Measurements from ENCODE around the gene PRKCE. TPM values are rescaled to one million over a fixed set of nuclear protein-coding genes. Genes with fewer than 3 reads are reported as not detected.

PRKCE gene
- total RNA-seq, 3 donors from 2014 or later (not counting 1 experiment from before 2014, with no cell fraction given): 35.2 to 42.1 (median 38.6) TPM

DNA sequence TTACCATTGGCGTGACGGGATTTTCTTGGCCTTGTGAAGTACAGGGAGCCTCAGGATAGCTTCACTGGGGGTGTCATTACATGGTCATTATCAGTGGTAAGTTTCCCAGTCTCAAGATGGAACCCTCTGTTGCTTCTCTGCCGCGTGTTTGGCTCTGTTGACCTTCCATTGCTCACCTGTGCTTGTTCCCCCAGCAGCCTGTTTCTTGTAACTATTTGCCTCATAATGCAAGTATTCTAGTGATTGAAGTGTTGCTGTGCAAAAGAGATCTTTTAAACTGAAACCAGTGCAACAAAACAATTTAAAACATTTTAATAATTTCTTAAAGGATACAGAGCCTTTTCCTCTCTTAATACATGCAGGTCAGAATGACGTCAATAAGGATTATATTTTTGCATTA is 24.6 kb downstream of the PRKCE start:
- H3K4me3 Mint-ChIP-seq: no peak overlapping the region
- no peak for ATAC-seq
- no peaks in the 10 kb centered on the region for H3K9me3 Mint-ChIP-seq
- Histone ChIP-seq H3K36me3 (ENCODE audit: control insufficient read depth, insufficient read depth, low read length) (no peaks in the 10 kb centered on the region), H3K4me3 (ENCODE audit: low read length) (no peak overlapping the region), H3K9me3 (ENCODE audit: control insufficient read depth, insufficient read depth, low read length) (no peaks in the 10 kb centered on the region), H3K27ac (ENCODE audit: low read length) (no peak overlapping the region), H3K4me1 (ENCODE audit: control insufficient read depth, insufficient read depth, low read length) (no peaks in the 10 kb centered on the region), H3K27me3 (ENCODE audit: control insufficient read depth, insufficient read depth, low read length) (no peaks in the 10 kb centered on the region)
- DNase-seq: no peak
- no peak for TF ChIP-seq CTCF (IDR thresholded peaks at IDR 0.05)
- no peak overlapping the region for H3K27ac Mint-ChIP-seq
- WGBS (ENCODE audit: insufficient coverage): 90% methylated on average over 4 of the region's 5 CpGs
- no peaks in the 10 kb centered on the region for H3K27me3 Mint-ChIP-seq (ENCODE audit: low read depth in 2 of 2)
- intact Hi-C loops (cut with micrococcal nuclease): no loop called here
- peaks cover 0 to 6% of the 10 kb centered on the region in 2 donors for H3K4me1 Mint-ChIP-seq
- no peaks in the 10 kb centered on the region for H3K36me3 Mint-ChIP-seq

GRCh38 chr2:45678791-45679348 is 27.4 kb downstream of the PRKCE start:
- Histone ChIP-seq H3K4me3 (ENCODE audit: low read length) (no peak overlapping the region), H3K9me3 (ENCODE audit: control insufficient read depth, insufficient read depth, low read length) (no peaks in the 10 kb centered on the region), H3K27ac (ENCODE audit: low read length) (no peak overlapping the region), H3K36me3 (ENCODE audit: control insufficient read depth, insufficient read depth, low read length) (no peaks in the 10 kb centered on the region), H3K4me1 (ENCODE audit: control insufficient read depth, insufficient read depth, low read length) (peaks cover 13% of the 10 kb centered on the region), H3K27me3 (ENCODE audit: control insufficient read depth, insufficient read depth, low read length) (no peaks in the 10 kb centered on the region)
- H3K9me3 Mint-ChIP-seq: no peaks in the 10 kb centered on the region
- H3K27me3 Mint-ChIP-seq (ENCODE audit: low read depth in 2 of 2): no peaks in the 10 kb centered on the region
- intact Hi-C loops (cut with micrococcal nuclease): no loop called here
- no peak overlapping the region for H3K4me3 Mint-ChIP-seq
- ATAC-seq: no peak
- H3K27ac Mint-ChIP-seq: no peak overlapping the region
- no peak for TF ChIP-seq CTCF (IDR thresholded peaks at IDR 0.05)
- H3K4me1 Mint-ChIP-seq: peaks cover 17 to 19% of the 10 kb centered on the region in 2 donors
- H3K36me3 Mint-ChIP-seq: no peaks in the 10 kb centered on the region
- DNase-seq: no peak
- WGBS (ENCODE audit: insufficient coverage): 95% methylated on average over 2 of the region's 4 CpGs

GRCh38 chr2:45680351-45680967 is 29.0 kb downstream of the PRKCE start:
- ATAC-seq (no peak), DNase-seq (no peak)
- H3K27ac ChIP-seq (ENCODE audit: low read length): no peak overlapping the region
- Mint-ChIP-seq H3K4me3 (no peak overlapping the region), H3K27ac (no peak overlapping the region), H3K27me3 (ENCODE audit: low read depth in 2 of 2) (no peaks in the 10 kb centered on the region), H3K4me1 (peaks cover 29 to 32% of the 10 kb centered on the region in 2 donors), H3K36me3 (no peaks in the 10 kb centered on the region), H3K9me3 (no peaks in the 10 kb centered on the region)
- no peak for TF ChIP-seq CTCF (IDR thresholded peaks at IDR 0.05)
- no peak overlapping the region for H3K4me3 ChIP-seq (ENCODE audit: low read length)
- H3K36me3 ChIP-seq (ENCODE audit: control insufficient read depth, insufficient read depth, low read length): no peaks in the 10 kb centered on the region
- intact Hi-C loops (cut with micrococcal nuclease): no loop called here
- WGBS (ENCODE audit: insufficient coverage): 96% methylated on average over 5 of the region's 6 CpGs
- no peaks in the 10 kb centered on the region for H3K27me3 ChIP-seq (ENCODE audit: control insufficient read depth, insufficient read depth, low read length)
- H3K4me1 ChIP-seq (ENCODE audit: control insufficient read depth, insufficient read depth, low read length): peaks cover 16% of the 10 kb centered on the region
- H3K9me3 ChIP-seq (ENCODE audit: control insufficient read depth, insufficient read depth, low read length): no peaks in the 10 kb centered on the region

DNA sequence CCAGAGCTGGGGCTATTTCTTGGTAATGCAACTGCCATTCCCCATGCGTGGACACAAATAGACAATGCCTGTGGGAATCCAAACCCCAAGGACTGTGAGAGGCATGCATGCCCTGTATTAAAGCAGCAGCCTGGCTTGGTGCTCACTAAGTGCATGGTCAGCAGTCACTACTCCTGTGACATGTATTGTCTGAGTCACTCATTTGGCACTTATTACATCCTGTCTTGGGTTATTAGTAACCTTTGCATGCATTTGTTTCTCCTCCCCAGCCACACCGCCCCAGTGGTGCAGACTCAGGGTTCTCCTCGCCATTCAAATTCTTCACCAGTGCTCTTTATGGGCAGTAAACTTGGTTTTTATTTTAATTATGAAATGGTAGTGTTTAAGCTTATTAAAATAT is 30.2 kb downstream of the PRKCE start:
- ATAC-seq: peak; percentile 71 to 86 (median 78)

More for the DNA sequence above, 30.2 kb downstream of the PRKCE start:
- Histone ChIP-seq H3K4me3 (ENCODE audit: low read length) (no peak overlapping the region), H3K4me1 (ENCODE audit: control insufficient read depth, insufficient read depth, low read length) (peaks cover 16% of the 10 kb centered on the region), H3K9me3 (ENCODE audit: control insufficient read depth, insufficient read depth, low read length) (no peaks in the 10 kb centered on the region), H3K27me3 (ENCODE audit: control insufficient read depth, insufficient read depth, low read length) (no peaks in the 10 kb centered on the region), H3K27ac (ENCODE audit: low read length) (no peak overlapping the region), H3K36me3 (ENCODE audit: control insufficient read depth, insufficient read depth, low read length) (no peaks in the 10 kb centered on the region)
- Mint-ChIP-seq H3K36me3 (no peaks in the 10 kb centered on the region), H3K27me3 (ENCODE audit: low read depth in 2 of 2) (no peaks in the 10 kb centered on the region), H3K4me1 (peaks cover 29 to 32% of the 10 kb centered on the region in 2 donors), H3K9me3 (no peaks in the 10 kb centered on the region), H3K27ac (no peak overlapping the region), H3K4me3 (no peak overlapping the region)
- TF ChIP-seq CTCF (IDR thresholded peaks at IDR 0.05): no peak
- DNase-seq: no peak
- intact Hi-C loops (cut with micrococcal nuclease): no loop called here
- 90% methylated on average over 2 of the region's 3 CpGs for WGBS (ENCODE audit: insufficient coverage)
